ENCODE data around the gene TP53BP2.

The TP53BP2 gene

GRCh38 chr1:223802032-223802431, 43.7 kb downstream of the TP53BP2 start:
- ChIA-PET POLR2A (ENCODE audit: low non-redundant PET) (no interaction called here), CTCF (no interaction called here)
- DNase-seq (ENCODE audit: low spot score) = no peak
- no peak for TF ChIP-seq CTCF (conservative IDR thresholded peaks at IDR 0.05; ENCODE audit: low read depth)
- H3K27ac ChIP-seq = no peak overlapping the region

- POLR2A ChIA-PET (ENCODE audit: low non-redundant PET) = no interaction called here
- no peak for DNase-seq (ENCODE audit: low spot score)
- no peak for TF ChIP-seq CTCF (conservative IDR thresholded peaks at IDR 0.05; ENCODE audit: low read depth)
- CTCF ChIA-PET = interaction anchor here (0.5 kb wide), 1 partner anchor 101 kb away, joined by 3 read pairs; no protein-coding TSS in a partner anchor
- no peak overlapping the region for H3K27ac ChIP-seq
Observed at GRCh38 chr1:223796210-223796609, 49.5 kb downstream of the TP53BP2 start.

GRCh38 chr1:223794136-223794880, 51.4 kb downstream of the TP53BP2 start:
- TF ChIP-seq CTCF (conservative IDR thresholded peaks at IDR 0.05; ENCODE audit: low read depth) = no peak
- POLR2A ChIA-PET (ENCODE audit: low non-redundant PET) = interaction anchor here (0.6 kb wide), 1 partner anchor 14 kb away, joined by 3 read pairs; no protein-coding TSS in a partner anchor
- no peak for DNase-seq (ENCODE audit: low spot score)
- CTCF ChIA-PET = no interaction called here
- H3K27ac ChIP-seq = no peak overlapping the region

- POLR2A ChIA-PET (ENCODE audit: low non-redundant PET) = no interaction called here
- CTCF ChIA-PET = no interaction called here
- H3K27ac ChIP-seq = no peak overlapping the region
- TF ChIP-seq CTCF (conservative IDR thresholded peaks at IDR 0.05; ENCODE audit: low read depth) = no peak
- DNase-seq (ENCODE audit: low spot score) = no peak
Observed at GRCh38 chr1:223793716-223794115, 52.0 kb downstream of the TP53BP2 start.

- no peak for DNase-seq (ENCODE audit: low spot score)
- no peak for TF ChIP-seq CTCF (conservative IDR thresholded peaks at IDR 0.05; ENCODE audit: low read depth)
- no peak overlapping the region for H3K27ac ChIP-seq
- CTCF ChIA-PET = no interaction called here
- POLR2A ChIA-PET (ENCODE audit: low non-redundant PET) = no interaction called here
Observed at GRCh38 chr1:223792046-223792445, 53.7 kb downstream of the TP53BP2 start.

GRCh38 chr1:223788746-223789415, 56.9 kb downstream of the TP53BP2 start:
- TF ChIP-seq CTCF (conservative IDR thresholded peaks at IDR 0.05; ENCODE audit: low read depth) = no peak
- H3K27ac ChIP-seq = no peak overlapping the region
- no peak for DNase-seq (ENCODE audit: low spot score)
- ChIA-PET CTCF (interaction anchor here (0.6 to 1.4 kb wide), 2 partner anchors 11 to 13 kb away, joined by 3 to 4 read pairs; no protein-coding TSS in a partner anchor), POLR2A (ENCODE audit: low non-redundant PET) (no interaction called here)

Data from RWPE1 (cell line).